HEK293T (cell line): ENCODE measurements around the gene KCNH1.

Source experiments
- ARNT ChIP-seq: fragments of 450-650 bp; IDR thresholded peaks from 2 replicates; pipeline ENCODE4 v1.6.1; 2017; ENCODE audit warnings: mild to moderate bottlenecking
- FOXK2 ChIP-seq: fragments of 450-650 bp; IDR thresholded peaks from 2 replicates; pipeline ENCODE4 v1.6.1; 2016; ENCODE audit warnings: mild to moderate bottlenecking
- HDGF ChIP-seq: fragments of 450-650 bp; IDR thresholded peaks from 2 replicates; pipeline ENCODE4 v1.6.1; 2017; ENCODE audit warnings: antibody characterized with exemption, borderline replicate concordance
- SP1 ChIP-seq: fragments of 450-650 bp; IDR thresholded peaks from 2 replicates; pipeline ENCODE4 v1.6.1; 2017

- no peak for TF ChIP-seq SP1
- TF ChIP-seq FOXK2, result no peak
- TF ChIP-seq HDGF, result no peak
- TF ChIP-seq ARNT, result no peak
Observed at GRCh38 chr1:210754878-210755665, 378.9 kb downstream of the KCNH1 start.
